GM12875 (cell line): ENCODE results near the gene HOXA9.

Experiments
- H3K4me3 ChIP-seq: one replicate; pipeline ENCODE4 v1.5.1; 2011; ENCODE audit warnings: low read depth, low read length, control low read depth
- CTCF ChIP-seq: IDR thresholded peaks from 2 replicates; pipeline ENCODE4 v1.5.1; 2011; ENCODE audit warnings: low read depth, mild to moderate bottlenecking, control low read depth, inconsistent platforms, low read length, moderate library complexity, borderline replicate concordance; ENCODE audit not compliant: insufficient read depth

The HOXA9 gene

GRCh38 chr7:27142580-27143022 lies 22.7 kb downstream of the HOXA9 start:
- no peak overlapping the region for H3K4me3 ChIP-seq
- no peak for TF ChIP-seq CTCF

GRCh38 chr7:27141923-27142579 lies 23.3 kb downstream of the HOXA9 start:
- H3K4me3 ChIP-seq = no peak overlapping the region
- TF ChIP-seq CTCF = no peak

- no peak for TF ChIP-seq CTCF
- H3K4me3 ChIP-seq = no peak overlapping the region
These were observed 24.0 kb downstream of the HOXA9 start for GRCh38 chr7:27141137-27141922.

- H3K4me3 ChIP-seq = no peak overlapping the region
- no peak for TF ChIP-seq CTCF
These were observed 25.0 kb downstream of the HOXA9 start for GRCh38 chr7:27140126-27140857.

GRCh38 chr7:27139334-27140125 lies 25.8 kb downstream of the HOXA9 start:
- no peak overlapping the region for H3K4me3 ChIP-seq
- TF ChIP-seq CTCF = no peak

GRCh38 chr7:27138985-27139333 lies 26.4 kb downstream of the HOXA9 start:
- H3K4me3 ChIP-seq = no peak overlapping the region
- no peak for TF ChIP-seq CTCF
